NK-92 (cell line): ENCODE results near the gene GTF3A.

Experiments used
- DNase-seq: peaks from one replicate; lab custom pipeline; 2025; ENCODE audit not compliant: unreplicated experiment; lab: John Stamatoyannopoulos, UW

The GTF3A gene

GRCh38 chr13:27446986-27447583, 22.7 kb downstream of the GTF3A start:
- DNase-seq, result no peak

GRCh38 chr13:27448308-27448707, 23.9 kb downstream of the GTF3A start:
- DNase-seq, result no peak

- DNase-seq, result no peak
Measured at GRCh38 chr13:27449081-27449603, 24.7 kb downstream of the GTF3A start.

- peak; percentile 74 for DNase-seq
Measured at GRCh38 chr13:27449936-27450828, 25.8 kb downstream of the GTF3A start, which contains the start of gene MTIF3. Gene MTIF3, minus strand, starts transcription at chr13:27450564. Its CDS starts 10,116 bp downstream, at chr13:27440448.

- DNase-seq, result no peak
Measured at GRCh38 chr13:27450921-27451471, 26.6 kb downstream of the GTF3A start.

GRCh38 chr13:27455331-27455855, 31.0 kb downstream of the GTF3A start:
- no peak for DNase-seq

GRCh38 chr13:27461940-27462584, 37.6 kb downstream of the GTF3A start:
- no peak for DNase-seq

GRCh38 chr13:27463500-27463899, 39.1 kb downstream of the GTF3A start:
- no peak for DNase-seq

GRCh38 chr13:27465611-27466010, 41.2 kb downstream of the GTF3A start:
- DNase-seq, result no peak

- DNase-seq, result no peak
Measured at GRCh38 chr13:27466513-27466912, 42.1 kb downstream of the GTF3A start.

- no peak for DNase-seq
Measured at GRCh38 chr13:27470075-27470820, 45.8 kb downstream of the GTF3A start.

- DNase-seq, result no peak
Measured at GRCh38 chr13:27472441-27472840, 48.0 kb downstream of the GTF3A start.

GRCh38 chr13:27472941-27473340, 48.5 kb downstream of the GTF3A start:
- DNase-seq, result no peak

- DNase-seq, result no peak
Measured at GRCh38 chr13:27474751-27475268, 50.4 kb downstream of the GTF3A start.

GRCh38 chr13:27476943-27477703, 52.7 kb downstream of the GTF3A start:
- no peak for DNase-seq

- DNase-seq, result no peak
Measured at GRCh38 chr13:27481766-27482165, 57.3 kb downstream of the GTF3A start.

GRCh38 chr13:27482983-27483382, 58.6 kb downstream of the GTF3A start:
- no peak for DNase-seq

- DNase-seq, result no peak
Measured at GRCh38 chr13:27483421-27483820, 59.0 kb downstream of the GTF3A start.
